GM06990 (cell line): Measurements from ENCODE around the gene ABI3BP.

Experiments used
- DNase-seq: peaks from one replicate; pipeline ENCODE4 v3.0.0-alpha.2; 2011; ENCODE audit not compliant: insufficient read length; ENCODE audit errors: extremely low read depth
- H3K27me3 ChIP-seq: replicated peaks from 2 replicates; pipeline ENCODE4 v1.6.0; 2011; ENCODE audit warnings: low read length; ENCODE audit not compliant: control insufficient read depth, insufficient read depth
- H3K36me3 ChIP-seq: 2 replicates; pipeline ENCODE4 v1.5.1; 2011; ENCODE audit warnings: low read length; ENCODE audit not compliant: control insufficient read depth, insufficient read depth
- H3K4me3 ChIP-seq: replicated peaks from 2 replicates; pipeline ENCODE4 v1.5.1; 2011; ENCODE audit warnings: low read depth, mild to moderate bottlenecking, control low read depth, low read length
- TF ChIP-seq, protein P1 (sequence below): IDR thresholded peaks from 2 replicates; pipeline ENCODE4 v1.5.1; 2011; ENCODE audit warnings: low read length, control low read depth, mild to moderate bottlenecking, inconsistent platforms; ENCODE audit not compliant: insufficient read depth, poor library complexity, severe bottlenecking

Gene ABI3BP

DNA sequence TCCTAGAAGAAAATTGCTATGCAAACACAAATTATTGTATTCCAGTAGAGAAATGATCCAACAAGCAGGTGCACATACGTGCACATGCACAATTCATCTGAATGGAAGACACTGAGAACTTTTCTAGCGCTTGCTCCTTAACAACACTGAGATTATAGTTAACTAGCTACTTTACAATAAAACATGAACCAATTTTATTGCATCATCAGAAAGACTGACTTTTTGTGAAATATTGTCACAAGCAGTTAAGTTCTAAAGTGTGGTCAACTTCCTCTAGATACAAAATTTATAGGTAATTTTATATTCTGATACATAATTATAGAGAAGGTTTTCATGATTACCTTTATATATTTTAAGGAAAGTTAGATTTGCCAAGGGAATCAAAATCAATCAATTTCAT is 135.4 kb downstream of the ABI3BP start:
- Histone ChIP-seq H3K27me3 (no peaks in the 10 kb centered on the region), H3K4me3 (no peak overlapping the region), H3K36me3 (no peaks in the 10 kb centered on the region)
- DNase-seq, result no peak
- TF ChIP-seq, protein P1, sequence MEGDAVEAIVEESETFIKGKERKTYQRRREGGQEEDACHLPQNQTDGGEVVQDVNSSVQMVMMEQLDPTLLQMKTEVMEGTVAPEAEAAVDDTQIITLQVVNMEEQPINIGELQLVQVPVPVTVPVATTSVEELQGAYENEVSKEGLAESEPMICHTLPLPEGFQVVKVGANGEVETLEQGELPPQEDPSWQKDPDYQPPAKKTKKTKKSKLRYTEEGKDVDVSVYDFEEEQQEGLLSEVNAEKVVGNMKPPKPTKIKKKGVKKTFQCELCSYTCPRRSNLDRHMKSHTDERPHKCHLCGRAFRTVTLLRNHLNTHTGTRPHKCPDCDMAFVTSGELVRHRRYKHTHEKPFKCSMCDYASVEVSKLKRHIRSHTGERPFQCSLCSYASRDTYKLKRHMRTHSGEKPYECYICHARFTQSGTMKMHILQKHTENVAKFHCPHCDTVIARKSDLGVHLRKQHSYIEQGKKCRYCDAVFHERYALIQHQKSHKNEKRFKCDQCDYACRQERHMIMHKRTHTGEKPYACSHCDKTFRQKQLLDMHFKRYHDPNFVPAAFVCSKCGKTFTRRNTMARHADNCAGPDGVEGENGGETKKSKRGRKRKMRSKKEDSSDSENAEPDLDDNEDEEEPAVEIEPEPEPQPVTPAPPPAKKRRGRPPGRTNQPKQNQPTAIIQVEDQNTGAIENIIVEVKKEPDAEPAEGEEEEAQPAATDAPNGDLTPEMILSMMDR, result no peak

DNA sequence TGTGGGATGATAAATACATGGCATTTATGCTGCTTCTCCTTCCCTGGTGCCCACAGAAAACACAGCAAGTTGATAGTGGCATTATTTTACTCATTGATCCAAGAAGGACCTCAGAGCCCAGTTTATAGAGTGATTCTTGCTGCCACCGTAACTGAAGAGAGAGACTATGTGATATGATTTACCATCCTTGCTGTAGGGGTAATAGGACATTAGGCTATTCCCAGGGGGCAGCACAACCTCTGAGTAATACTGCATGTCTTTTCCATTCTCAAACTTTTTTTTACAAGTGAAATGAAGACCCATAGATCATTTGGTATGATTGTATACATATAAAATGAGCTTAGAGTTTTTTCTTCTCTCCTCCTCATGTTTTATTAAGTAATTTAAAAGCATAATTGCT is 136.4 kb downstream of the ABI3BP start:
- H3K36me3 ChIP-seq, result no peaks in the 10 kb centered on the region
- H3K4me3 ChIP-seq, result no peak overlapping the region
- DNase-seq, result no peak
- TF ChIP-seq, protein P1, result no peak
- no peaks in the 10 kb centered on the region for H3K27me3 ChIP-seq

- DNase-seq, result no peak
- no peaks in the 10 kb centered on the region for H3K36me3 ChIP-seq
- H3K27me3 ChIP-seq, result no peaks in the 10 kb centered on the region
- TF ChIP-seq, protein P1, result no peak
- H3K4me3 ChIP-seq, result no peak overlapping the region
Observed at GRCh38 chr3:100852840-100853239, 140.4 kb downstream of the ABI3BP start.

DNA sequence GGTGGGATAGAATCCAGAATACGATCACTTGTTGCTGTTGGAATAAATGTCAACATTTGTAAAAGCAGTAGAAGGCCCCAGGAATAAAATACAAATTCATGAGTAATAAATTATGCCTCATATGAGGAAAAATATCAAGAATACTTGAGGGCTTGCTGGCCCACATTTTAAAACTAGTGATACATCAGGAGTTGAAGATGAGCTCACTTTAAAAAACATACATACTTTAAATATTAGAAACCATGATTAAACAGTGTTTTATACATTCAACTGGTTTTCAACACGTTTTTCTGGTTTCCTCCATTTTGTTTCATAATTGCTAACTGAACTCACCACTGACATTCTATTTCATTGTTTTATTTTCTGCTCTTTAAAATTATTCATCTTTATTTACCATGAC is 142.5 kb downstream of the ABI3BP start:
- no peaks in the 10 kb centered on the region for H3K27me3 ChIP-seq

GRCh38 chr3:100850156-100850555 is 143.1 kb downstream of the ABI3BP start:
- H3K36me3 ChIP-seq, result no peaks in the 10 kb centered on the region
- TF ChIP-seq, protein P1, result no peak
- no peak overlapping the region for H3K4me3 ChIP-seq
- no peak for DNase-seq
- H3K27me3 ChIP-seq, result no peaks in the 10 kb centered on the region

More for the DNA sequence above, 142.5 kb downstream of the ABI3BP start:
- no peak for DNase-seq
- TF ChIP-seq, protein P1, result no peak
- H3K36me3 ChIP-seq, result no peaks in the 10 kb centered on the region
- H3K4me3 ChIP-seq, result no peak overlapping the region
